OCI-LY1 (cell line): Measurements from ENCODE around the gene RRM2.
A peak's percentile ranks its signal among the peaks of the same experiment; 100 is the strongest.

Experiments
- H2AFZ ChIP-seq: fragments of 200-600 bp; sonication (generic), shearing (Covaris generic); 2 replicates; pipeline ENCODE4 v1.6.0; 2014; ENCODE audit warnings: antibody characterized with exemption, mild to moderate bottlenecking, low read length
- H3F3A ChIP-seq: fragments of 200-600 bp; sonication (generic), shearing (Covaris generic); 2 replicates; pipeline ENCODE4 v1.6.0; 2014; ENCODE audit warnings: mild to moderate bottlenecking, antibody characterized with exemption, low read length, moderate library complexity; ENCODE audit not compliant: insufficient read depth
- H3K27ac ChIP-seq: fragments of 200-600 bp; sonication (generic); 2 replicates; pipeline ENCODE4 v1.5.1; 2014; ENCODE audit warnings: low read length, mixed run types, mild to moderate bottlenecking, low read depth; ENCODE audit not compliant: poor library complexity, severe bottlenecking
- H3K27me3 ChIP-seq: fragments of 200-600 bp; sonication (generic); 2 replicates; pipeline ENCODE4 v1.6.0; 2014; ENCODE audit warnings: antibody characterized with exemption, mild to moderate bottlenecking, low read length, moderate library complexity; ENCODE audit not compliant: insufficient read depth
- H3K36me3 ChIP-seq: fragments of 200-600 bp; sonication (generic); 2 replicates; pipeline ENCODE4 v1.6.1; 2014; ENCODE audit warnings: mild to moderate bottlenecking, antibody characterized with exemption, low read length, moderate library complexity, mixed read lengths; ENCODE audit not compliant: insufficient read depth
- H3K4me1 ChIP-seq: fragments of 200-600 bp; sonication (generic); 2 replicates; pipeline ENCODE4 v1.5.1; 2014; ENCODE audit warnings: mild to moderate bottlenecking, low read length, moderate library complexity; ENCODE audit not compliant: insufficient read depth, severe bottlenecking
- H3K4me2 ChIP-seq: fragments of 200-600 bp; sonication (generic), shearing (Covaris generic); 2 replicates; pipeline ENCODE4 v1.6.1; 2014; ENCODE audit warnings: low read length
- H3K4me3 ChIP-seq: fragments of 200-600 bp; sonication (generic); 2 replicates; pipeline ENCODE4 v1.5.1; 2014; ENCODE audit warnings: low read length, low read depth, mild to moderate bottlenecking, mixed read lengths; ENCODE audit not compliant: poor library complexity, severe bottlenecking
- H3K79me2 ChIP-seq: fragments of 200-600 bp; shearing (Covaris generic); 2 replicates; pipeline ENCODE4 v1.6.1; 2016; ENCODE audit warnings: mixed run types, low read length, mixed read lengths; ENCODE audit not compliant: insufficient read depth
- H3K9ac ChIP-seq: fragments of 200-600 bp; sonication (generic), shearing (Covaris generic); 2 replicates; pipeline ENCODE4 v1.6.1; 2014; ENCODE audit warnings: mild to moderate bottlenecking, low read length, mixed read lengths
- H3K9me2 ChIP-seq: fragments of 200-600 bp; sonication (generic), shearing (Covaris generic); 2 replicates; pipeline ENCODE4 v1.6.1; 2014; ENCODE audit warnings: low read depth, mild to moderate bottlenecking, low read length, mixed read lengths
- H3K9me3 ChIP-seq: fragments of 200-600 bp; shearing (Covaris generic); 2 replicates; pipeline ENCODE4 v1.6.1; 2014; ENCODE audit warnings: low read length, mixed read lengths
- H4K20me1 ChIP-seq: fragments of 200-600 bp; sonication (generic), shearing (Covaris generic); 2 replicates; pipeline ENCODE4 v1.6.0; 2016; ENCODE audit warnings: mild to moderate bottlenecking, low read length; ENCODE audit not compliant: insufficient read depth
- EZH2 ChIP-seq: fragments of 200-600 bp; sonication (generic), shearing (Covaris generic); IDR thresholded peaks from 2 replicates; pipeline ENCODE4 v1.8.0; 2017; ENCODE audit warnings: borderline replicate concordance, mixed run types, mild to moderate bottlenecking, antibody characterized with exemption, low read length, moderate library complexity, mixed read lengths
- TF ChIP-seq, protein P1 (sequence below): fragments of 200-600 bp; sonication (generic), shearing (Covaris generic); IDR thresholded peaks from 2 replicates; pipeline ENCODE4 v1.5.1; 2017; ENCODE audit warnings: mild to moderate bottlenecking, antibody characterized with exemption, low read length, moderate library complexity, mixed read lengths

RRM2 gene

DNA sequence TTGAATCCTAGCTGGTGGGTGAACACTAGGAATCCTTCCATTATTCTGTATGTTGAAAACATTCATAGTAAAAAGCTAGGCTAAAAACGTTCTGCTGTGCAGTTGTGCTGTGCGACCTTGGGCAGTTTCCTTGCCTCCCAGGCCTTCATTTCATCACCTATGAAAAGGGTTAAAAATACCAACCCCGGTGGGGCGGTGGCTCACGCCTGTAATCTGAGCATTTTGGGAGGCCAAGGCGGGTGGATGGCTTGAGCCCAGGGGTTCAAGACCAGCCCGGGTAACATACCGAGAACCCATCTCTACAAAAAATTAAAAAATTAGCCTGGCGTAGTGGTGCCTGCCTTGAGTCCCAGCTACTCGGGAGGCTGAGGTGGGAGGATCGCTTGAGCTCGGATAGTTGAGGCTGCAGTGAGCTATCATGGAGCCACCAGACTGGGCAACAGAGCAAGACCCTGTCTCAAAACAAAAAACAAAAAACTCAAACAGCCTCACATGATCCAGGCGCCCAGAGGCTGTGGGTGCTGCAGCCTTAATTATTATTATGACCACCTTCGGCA lies 2.9 kb upstream of the RRM2 start:
- peaks cover 30% of the 10 kb centered on the region for H3K79me2 ChIP-seq
- no peak overlapping the region for H2AFZ ChIP-seq
- no peaks in the 10 kb centered on the region for H3F3A ChIP-seq
- H3K4me3 ChIP-seq: peak overlapping the region; percentile 94
- H3K9me3 ChIP-seq: no peaks in the 10 kb centered on the region
- H3K27ac ChIP-seq: peak overlapping the region; percentile 89
- H4K20me1 ChIP-seq: no peaks in the 10 kb centered on the region
- H3K36me3 ChIP-seq: peaks cover 25% of the 10 kb centered on the region
- peak overlapping the region; percentile 94 for H3K4me2 ChIP-seq
- H3K4me1 ChIP-seq: peaks cover 24% of the 10 kb centered on the region
- TF ChIP-seq EZH2: no peak
- TF ChIP-seq, protein P1, sequence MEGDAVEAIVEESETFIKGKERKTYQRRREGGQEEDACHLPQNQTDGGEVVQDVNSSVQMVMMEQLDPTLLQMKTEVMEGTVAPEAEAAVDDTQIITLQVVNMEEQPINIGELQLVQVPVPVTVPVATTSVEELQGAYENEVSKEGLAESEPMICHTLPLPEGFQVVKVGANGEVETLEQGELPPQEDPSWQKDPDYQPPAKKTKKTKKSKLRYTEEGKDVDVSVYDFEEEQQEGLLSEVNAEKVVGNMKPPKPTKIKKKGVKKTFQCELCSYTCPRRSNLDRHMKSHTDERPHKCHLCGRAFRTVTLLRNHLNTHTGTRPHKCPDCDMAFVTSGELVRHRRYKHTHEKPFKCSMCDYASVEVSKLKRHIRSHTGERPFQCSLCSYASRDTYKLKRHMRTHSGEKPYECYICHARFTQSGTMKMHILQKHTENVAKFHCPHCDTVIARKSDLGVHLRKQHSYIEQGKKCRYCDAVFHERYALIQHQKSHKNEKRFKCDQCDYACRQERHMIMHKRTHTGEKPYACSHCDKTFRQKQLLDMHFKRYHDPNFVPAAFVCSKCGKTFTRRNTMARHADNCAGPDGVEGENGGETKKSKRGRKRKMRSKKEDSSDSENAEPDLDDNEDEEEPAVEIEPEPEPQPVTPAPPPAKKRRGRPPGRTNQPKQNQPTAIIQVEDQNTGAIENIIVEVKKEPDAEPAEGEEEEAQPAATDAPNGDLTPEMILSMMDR: no peak
- H3K27me3 ChIP-seq: no peaks in the 10 kb centered on the region
- H3K9me2 ChIP-seq: no peaks in the 10 kb centered on the region
- peak overlapping the region; percentile 59; the same call in 1 of the 2 replicates for H3K9ac ChIP-seq

- peaks cover 35% of the 10 kb centered on the region for H3K79me2 ChIP-seq
- peak overlapping the region; percentile 96 for H3K9ac ChIP-seq
- no peaks in the 10 kb centered on the region for H3K9me3 ChIP-seq
- H3K4me3 ChIP-seq: peak overlapping the region; percentile 94
- H3K4me2 ChIP-seq: peak overlapping the region; percentile 94
- H2AFZ ChIP-seq: no peak overlapping the region
- TF ChIP-seq, protein P1: no peak
- no peak for TF ChIP-seq EZH2
- no peaks in the 10 kb centered on the region for H3K27me3 ChIP-seq
- peak overlapping the region; percentile 89 for H3K27ac ChIP-seq
- peaks cover 31% of the 10 kb centered on the region for H3K4me1 ChIP-seq
- H4K20me1 ChIP-seq: no peaks in the 10 kb centered on the region
- H3K9me2 ChIP-seq: no peaks in the 10 kb centered on the region
- H3F3A ChIP-seq: no peaks in the 10 kb centered on the region
- H3K36me3 ChIP-seq: peaks cover 31% of the 10 kb centered on the region
Measured at GRCh38 chr2:10120158-10120876, 2.2 kb upstream of the RRM2 start.

GRCh38 chr2:10120877-10121574 lies 1.5 kb upstream of the RRM2 start:
- no peaks in the 10 kb centered on the region for H3K9me2 ChIP-seq
- H2AFZ ChIP-seq: no peak overlapping the region
- peak overlapping the region; percentile 96 for H3K9ac ChIP-seq
- peak overlapping the region; percentile 94 for H3K4me3 ChIP-seq
- TF ChIP-seq, protein P1: no peak
- no peak for TF ChIP-seq EZH2
- H3K79me2 ChIP-seq: peaks cover 35% of the 10 kb centered on the region
- H4K20me1 ChIP-seq: no peaks in the 10 kb centered on the region
- peak overlapping the region; percentile 89 for H3K27ac ChIP-seq
- H3F3A ChIP-seq: no peaks in the 10 kb centered on the region
- peaks cover 38% of the 10 kb centered on the region for H3K4me1 ChIP-seq
- H3K27me3 ChIP-seq: no peaks in the 10 kb centered on the region
- H3K9me3 ChIP-seq: no peaks in the 10 kb centered on the region
- H3K36me3 ChIP-seq: peaks cover 38% of the 10 kb centered on the region
- H3K4me2 ChIP-seq: peak overlapping the region; percentile 94
